Sigmoid colon (tissue), 4 donors: ENCODE results near the gene TMUB2.

Source experiments
- POLR2A ChIP-seq, 2 donors: fragments of 450-650 bp; IDR thresholded peaks; one replicate each; pipeline ENCODE4 v1.6.1; 2016; ENCODE audit warnings: antibody characterized with exemption in 2 of 2, mild to moderate bottlenecking in 2 of 2, moderate library complexity in 2 of 2
- POLR2AphosphoS5 ChIP-seq, 4 donors: sonication (generic); formaldehyde crosslinking; IDR thresholded peaks; one replicate each; pipeline ENCODE4 v1.6.1; 2017; ENCODE audit warnings: antibody characterized with exemption in 4 of 4
- TF ChIP-seq, protein P1 (sequence below), 4 experiments: fragments of 450-650 bp in 3 of 4; fragments of 200-600 bp in 1 of 4; IDR thresholded peaks; one replicate each; pipeline ENCODE4 v1.5.1; 2016 to 2019; ENCODE audit warnings: antibody characterized with exemption in 4 of 4, mild to moderate bottlenecking in 3 of 4, moderate library complexity in 2 of 4

- TF ChIP-seq, protein P1, sequence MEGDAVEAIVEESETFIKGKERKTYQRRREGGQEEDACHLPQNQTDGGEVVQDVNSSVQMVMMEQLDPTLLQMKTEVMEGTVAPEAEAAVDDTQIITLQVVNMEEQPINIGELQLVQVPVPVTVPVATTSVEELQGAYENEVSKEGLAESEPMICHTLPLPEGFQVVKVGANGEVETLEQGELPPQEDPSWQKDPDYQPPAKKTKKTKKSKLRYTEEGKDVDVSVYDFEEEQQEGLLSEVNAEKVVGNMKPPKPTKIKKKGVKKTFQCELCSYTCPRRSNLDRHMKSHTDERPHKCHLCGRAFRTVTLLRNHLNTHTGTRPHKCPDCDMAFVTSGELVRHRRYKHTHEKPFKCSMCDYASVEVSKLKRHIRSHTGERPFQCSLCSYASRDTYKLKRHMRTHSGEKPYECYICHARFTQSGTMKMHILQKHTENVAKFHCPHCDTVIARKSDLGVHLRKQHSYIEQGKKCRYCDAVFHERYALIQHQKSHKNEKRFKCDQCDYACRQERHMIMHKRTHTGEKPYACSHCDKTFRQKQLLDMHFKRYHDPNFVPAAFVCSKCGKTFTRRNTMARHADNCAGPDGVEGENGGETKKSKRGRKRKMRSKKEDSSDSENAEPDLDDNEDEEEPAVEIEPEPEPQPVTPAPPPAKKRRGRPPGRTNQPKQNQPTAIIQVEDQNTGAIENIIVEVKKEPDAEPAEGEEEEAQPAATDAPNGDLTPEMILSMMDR (IDR thresholded peaks at IDR 0.05): no peak
- TF ChIP-seq POLR2A (IDR thresholded peaks at IDR 0.05) (no peak), POLR2AphosphoS5 (IDR thresholded peaks at IDR 0.05) (no peak)
Observed at GRCh38 chr17:44197107-44197506, 10.3 kb downstream of the TMUB2 start.
